ENCODE results near the gene BLID. TPM values are rescaled to one million over a fixed set of nuclear protein-coding genes. Genes with fewer than 3 reads are reported as not detected.

The BLID gene
- total and polyA plus RNA-seq, 2 of the 4 experiments (the other 2 are of a cell fraction) = 0.24 to 30.8 TPM

DNA sequence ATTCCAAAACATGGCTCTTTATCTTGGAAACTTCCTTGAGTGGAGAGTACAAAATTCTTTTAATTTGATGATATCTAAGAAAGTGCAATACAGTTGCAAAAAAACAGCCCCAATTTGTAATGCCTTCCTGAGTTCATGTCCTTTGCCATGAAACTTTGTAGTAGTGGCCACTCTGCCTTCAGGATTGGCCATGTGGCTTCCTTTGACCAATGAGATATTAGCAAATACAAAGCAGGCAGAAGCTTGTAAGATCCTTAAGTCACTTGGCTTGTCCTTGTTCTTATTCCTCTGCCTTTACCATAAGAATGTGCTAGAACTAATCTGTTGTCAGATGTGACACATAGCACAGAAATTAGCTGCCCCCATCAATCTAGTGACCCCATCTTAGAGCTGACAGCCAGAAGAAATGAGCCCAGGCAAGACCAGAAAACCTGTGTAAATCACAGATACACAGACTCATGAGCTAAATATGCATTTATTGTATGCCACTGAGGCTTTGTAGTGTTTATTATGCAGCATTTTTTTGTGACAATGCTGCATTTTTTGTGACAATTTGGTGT lies 29.8 kb upstream of the BLID start:
- Histone ChIP-seq H3K14ac (replicated peaks; ENCODE audit: low read depth, low read length) (no peak overlapping the region; the same call in 1 of the 2 replicates), H3K18ac (ENCODE audit: low read depth, low read length) (peak overlapping the region; percentile 78; the same call in 1 of the 2 replicates), H4K20me1 (ENCODE audit: insufficient read depth, low read length) (peaks cover 34% of the 10 kb centered on the region; the same call in 1 of the 2 replicates), H3K9me3 (ENCODE audit: control insufficient read depth, insufficient read depth, low read length) (no peaks in the 10 kb centered on the region), H4K91ac (ENCODE audit: insufficient read depth, low read depth, low read length) (no peak overlapping the region), H2BK5ac (ENCODE audit: low read depth, low read length, poor library complexity, severe bottlenecking) (peak overlapping the region; percentile 75), H4K5ac (ENCODE audit: low read depth, low read length) (no peak overlapping the region; the same call in 1 of the 2 replicates), H3K27me3 (ENCODE audit: control insufficient read depth, insufficient read depth, low read length) (no peaks in the 10 kb centered on the region), H3K27ac (ENCODE audit: insufficient read depth, low read length) (peak overlapping the region; percentile 48; the same call in 1 of the 2 replicates), H3K56ac (ENCODE audit: extremely low read depth, insufficient read depth, low read length) (no peak overlapping the region), H2AK9ac (replicated peaks; ENCODE audit: low read depth, low read length, poor library complexity) (no peak overlapping the region), H3K79me1 (ENCODE audit: low read depth in 1 of 2, low read length in 2 of 2) (peaks cover 15 to 47% of the 10 kb centered on the region in 2 experiments; a peak in 3 of 4 replicates), H3K9ac (ENCODE audit: low read depth, low read length) (no peak overlapping the region), H2AK5ac (ENCODE audit: low read depth, low read length) (peak overlapping the region; percentile 3; the same call in 1 of the 2 replicates), H4K8ac (ENCODE audit: low read depth in 2 of 2, low read length in 2 of 2) (peak overlapping the region in 1 of 2 experiments; percentile 61; a peak in 3 of 4 replicates), H3K4me3 (ENCODE audit: insufficient read depth, low read depth, low read length) (no peak overlapping the region), H3K36me3 (ENCODE audit: control insufficient read depth, insufficient read depth, low read length) (peaks cover 34% of the 10 kb centered on the region), H2AFZ (replicated peaks; ENCODE audit: low read length, poor library complexity) (no peak overlapping the region), H3K4me1 (ENCODE audit: control insufficient read depth, insufficient read depth, low read length) (peaks cover 9% of the 10 kb centered on the region), H2BK20ac (ENCODE audit: low read depth, low read length) (no peak overlapping the region), H3K9me1 (ENCODE audit: insufficient read depth, low read length) (peaks cover 14% of the 10 kb centered on the region), H2BK15ac (ENCODE audit: low read depth, low read length) (no peak overlapping the region), H3K4ac (ENCODE audit: low read depth, low read length) (peak overlapping the region; percentile 61; the same call in 1 of the 2 replicates), H3K23ac (ENCODE audit: low read depth, low read length) (peak overlapping the region; percentile 61), H2BK120ac (ENCODE audit: low read depth, low read length) (no peak overlapping the region), H3K4me2 (ENCODE audit: low read depth, low read length) (no peak overlapping the region; the same call in 1 of the 2 replicates)
- intact Hi-C loops (cut with micrococcal nuclease) (no loop called here), in situ Hi-C loops (cut with MboI; ENCODE audit: low sequenced_read_pairs) (no loop called here), dilution Hi-C loops (cut with HindIII; ENCODE audit: low sequenced_read_pairs, unreplicated experiment) (no loop called here)
- POLR2A ChIA-PET (ENCODE audit: unreplicated experiment) = interaction anchor here (1.8 kb wide), 1 partner anchor 35 kb away, joined by 6 read pairs; no protein-coding TSS in a partner anchor
- CTCF ChIA-PET = no interaction called here
- DNase-seq (no peak), ATAC-seq (ENCODE audit: low read depth) (peak; percentile 10)
- TF ChIP-seq, protein P1, sequence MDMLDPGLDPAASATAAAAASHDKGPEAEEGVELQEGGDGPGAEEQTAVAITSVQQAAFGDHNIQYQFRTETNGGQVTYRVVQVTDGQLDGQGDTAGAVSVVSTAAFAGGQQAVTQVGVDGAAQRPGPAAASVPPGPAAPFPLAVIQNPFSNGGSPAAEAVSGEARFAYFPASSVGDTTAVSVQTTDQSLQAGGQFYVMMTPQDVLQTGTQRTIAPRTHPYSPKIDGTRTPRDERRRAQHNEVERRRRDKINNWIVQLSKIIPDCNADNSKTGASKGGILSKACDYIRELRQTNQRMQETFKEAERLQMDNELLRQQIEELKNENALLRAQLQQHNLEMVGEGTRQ (IDR thresholded peaks at IDR 0.05; ENCODE audit: low read depth, low read length) = peak; percentile 87
- TF ChIP-seq CEBPB (IDR thresholded peaks at IDR 0.05; ENCODE audit: low read depth, low read length) = no peak
- no TSS peak for BruUV-seq (replicated peaks)
